ENCODE measurements around the gene DHX16.

Gene DHX16

DNA sequence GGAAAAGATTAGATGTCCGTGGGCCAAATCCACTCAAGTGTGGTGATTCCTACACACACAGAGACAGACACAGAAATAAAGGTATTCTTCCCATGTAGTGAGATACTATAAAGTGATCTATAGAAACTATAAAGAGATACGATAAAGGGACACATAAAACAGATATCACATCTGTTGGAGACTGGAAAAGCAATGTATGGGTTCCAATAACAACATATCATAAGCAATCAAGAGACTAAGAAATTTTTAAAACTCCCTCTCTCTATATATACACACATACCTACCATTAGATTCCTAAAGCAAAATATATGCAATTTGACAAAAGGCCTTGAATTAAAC, 61.0 kb downstream of the DHX16 start:
- DNase-seq (ENCODE audit: low read depth in 2 of 2) = no peak
- no peak overlapping the region for H3K4me3 ChIP-seq (replicated peaks in 1 of 2; ENCODE audit: low read depth in 2 of 2, low read length in 2 of 2)
- no peak for TF ChIP-seq CTCF (IDR thresholded peaks at IDR 0.05; ENCODE audit: low read depth, low read length)

DNA sequence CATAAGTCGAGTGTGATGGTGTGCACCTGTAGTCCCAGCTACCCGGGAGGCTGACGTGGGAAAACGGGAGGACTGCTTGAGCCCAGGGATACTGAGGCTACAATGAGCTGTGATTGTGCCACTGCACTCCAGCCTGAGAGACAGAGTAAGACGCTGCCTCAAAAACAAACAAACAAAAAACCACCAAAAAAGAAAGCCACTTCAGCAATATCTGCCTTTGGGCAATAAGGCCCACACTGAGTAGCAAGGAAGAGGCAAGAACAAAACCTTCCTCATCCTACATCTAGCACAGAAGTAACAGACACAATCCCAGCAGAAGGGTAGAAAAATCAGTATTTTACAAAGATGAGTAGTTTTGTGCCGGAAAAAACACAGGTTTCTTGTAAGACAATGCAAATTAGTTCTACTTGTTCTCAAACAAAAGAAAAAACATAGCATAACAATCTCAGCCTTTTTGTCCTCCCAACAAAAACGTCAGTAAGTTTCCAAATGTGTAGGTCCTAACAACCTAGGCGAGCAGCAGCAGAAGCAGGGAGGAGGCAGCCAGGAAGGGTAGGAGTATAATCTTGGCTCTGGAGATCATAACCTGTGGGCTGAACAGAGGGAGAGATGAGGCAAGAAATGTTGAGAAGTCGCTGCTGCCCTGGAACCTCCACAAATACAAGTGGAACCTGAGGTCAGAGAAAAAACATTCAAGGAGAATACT, 61.5 kb downstream of the DHX16 start:
- DNase-seq (ENCODE audit: low read depth in 2 of 2) = no peak
- H3K4me3 ChIP-seq (replicated peaks in 1 of 2; ENCODE audit: low read depth in 2 of 2, low read length in 2 of 2) = no peak overlapping the region
- TF ChIP-seq CTCF (IDR thresholded peaks at IDR 0.05; ENCODE audit: low read depth, low read length) = no peak

GRCh38 chr6:30610065-30610464, 62.7 kb downstream of the DHX16 start:
- no peak for TF ChIP-seq CTCF (IDR thresholded peaks at IDR 0.05; ENCODE audit: low read depth, low read length)
- no peak overlapping the region for H3K4me3 ChIP-seq (replicated peaks in 1 of 2; ENCODE audit: low read depth in 2 of 2, low read length in 2 of 2)
- no peak for DNase-seq (ENCODE audit: low read depth in 2 of 2)

DNA sequence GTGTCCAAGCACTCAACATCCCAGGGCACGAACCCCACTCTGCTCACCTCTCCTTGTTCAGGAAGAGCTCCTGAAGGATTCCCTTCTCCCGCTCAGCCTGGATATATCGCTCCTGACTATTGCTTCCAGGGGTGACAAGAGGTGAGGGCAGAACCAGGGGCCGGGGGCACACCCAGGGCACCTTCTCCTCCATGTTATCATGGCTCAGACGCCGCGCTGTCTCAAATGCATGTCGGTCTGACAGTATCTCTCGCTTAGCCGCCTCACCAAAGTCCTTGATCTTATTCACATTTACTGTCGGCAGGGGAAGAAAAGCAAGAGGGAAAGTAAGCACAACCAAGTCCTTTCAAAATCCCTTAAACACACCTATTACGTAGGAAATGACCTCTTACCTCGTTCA, 68.8 kb downstream of the DHX16 start:
- no peak for DNase-seq (ENCODE audit: low read depth in 2 of 2)
- H3K4me3 ChIP-seq (replicated peaks in 1 of 2; ENCODE audit: low read depth in 2 of 2, low read length in 2 of 2) = no peak overlapping the region
- TF ChIP-seq CTCF (IDR thresholded peaks at IDR 0.05; ENCODE audit: low read depth, low read length) = no peak

Measured in cardiac fibroblast (primary cell).